Measurements from ENCODE around the gene BICRA. TPM values are rescaled to one million over a fixed set of nuclear protein-coding genes. Genes with fewer than 3 reads are reported as not detected.

Gene BICRA
- 10 to 100 TPM in 3 of 4 donors, 1 to 10 TPM in 1; 8.4 to 35.2 (median 28.7) TPM for total RNA-seq

- Histone ChIP-seq H3K27me3 (no peaks in the 10 kb centered on the region), H3K36me3 (no peaks in the 10 kb centered on the region), H3K4me3 (peak within 1 kb of the TSS; percentile 88 to 100 (median 96)), H3K27ac (peak within 1 kb of the TSS; percentile 92 to 100 (median 99)), H3K9me3 (no peaks in the 10 kb centered on the region), H3K4me1 (peaks cover 35 to 50% of the 10 kb centered on the region in 2 donors)
- TF ChIP-seq POLR2A (IDR thresholded peaks at IDR 0.05), result no peak
- TF ChIP-seq CTCF (IDR thresholded peaks at IDR 0.05 in 4 of 5, conservative IDR thresholded peaks at IDR 0.05 in 1 of 5), result no peak
- DNase-seq (peak; percentile 71 to 84), ATAC-seq (peak; percentile 72 to 77)
- in situ Hi-C loops (cut with MboI; ENCODE audit: low sequenced_read_pairs in 4 of 4) (loop anchor here in 1 of 4 donors (10.0 kb wide), 1 partner anchor 86 kb away; no protein-coding TSS in a partner anchor), intact Hi-C loops (cut with DNase I; ENCODE audit: low total_unique reads) (loop anchor here (1.0 to 5.0 kb wide), 4 partner anchors 9 to 168 kb away; partner anchors contain the start of genes NAPA and SELENOW)
Observed at GRCh38 chr19:47608969-47609905, at the start of gene BICRA. BICRA (plus strand) TSS chr19:47609134; CDS start chr19:47673575, 64,441 bp downstream.

GRCh38 chr19:47560999-47561398 is 47.9 kb upstream of the BICRA start:
- Histone ChIP-seq H3K4me3 (no peak overlapping the region), H3K4me1 (no peaks in the 10 kb centered on the region), H3K36me3 (no peaks in the 10 kb centered on the region), H3K9me3 (no peaks in the 10 kb centered on the region), H3K27me3 (no peaks in the 10 kb centered on the region), H3K27ac (no peak overlapping the region)
- TF ChIP-seq POLR2A (IDR thresholded peaks at IDR 0.05) (no peak), CTCF (IDR thresholded peaks at IDR 0.05 in 4 of 5, conservative IDR thresholded peaks at IDR 0.05 in 1 of 5) (no peak)
- DNase-seq (no peak), ATAC-seq (no peak)
- in situ Hi-C loops (cut with MboI; ENCODE audit: low sequenced_read_pairs in 4 of 4), result no loop called here
- intact Hi-C loops (cut with DNase I; ENCODE audit: low total_unique reads), result no loop called here

- DNase-seq (no peak), ATAC-seq (no peak)
- H3K36me3 ChIP-seq, result no peaks in the 10 kb centered on the region
- H3K4me1 ChIP-seq, result no peaks in the 10 kb centered on the region
- in situ Hi-C loops (cut with MboI; ENCODE audit: low sequenced_read_pairs in 4 of 4), result no loop called here
- H3K4me3 ChIP-seq, result no peak overlapping the region
- no peaks in the 10 kb centered on the region for H3K27me3 ChIP-seq
- H3K9me3 ChIP-seq, result no peaks in the 10 kb centered on the region
- H3K27ac ChIP-seq, result no peak overlapping the region
- TF ChIP-seq POLR2A (IDR thresholded peaks at IDR 0.05), result no peak
- TF ChIP-seq CTCF (IDR thresholded peaks at IDR 0.05 in 4 of 5, conservative IDR thresholded peaks at IDR 0.05 in 1 of 5), result no peak
- intact Hi-C loops (cut with DNase I; ENCODE audit: low total_unique reads), result no loop called here
Observed at GRCh38 chr19:47561440-47562057, 47.4 kb upstream of the BICRA start.

GRCh38 chr19:47564081-47564480 is 44.9 kb upstream of the BICRA start:
- no peaks in the 10 kb centered on the region for H3K27me3 ChIP-seq
- TF ChIP-seq POLR2A (IDR thresholded peaks at IDR 0.05) (no peak), CTCF (IDR thresholded peaks at IDR 0.05 in 4 of 5, conservative IDR thresholded peaks at IDR 0.05 in 1 of 5) (no peak)
- no peaks in the 10 kb centered on the region for H3K9me3 ChIP-seq
- no peaks in the 10 kb centered on the region for H3K36me3 ChIP-seq
- no peak overlapping the region for H3K27ac ChIP-seq
- intact Hi-C loops (cut with DNase I; ENCODE audit: low total_unique reads), result no loop called here
- H3K4me3 ChIP-seq, result no peak overlapping the region
- DNase-seq (no peak), ATAC-seq (no peak)
- in situ Hi-C loops (cut with MboI; ENCODE audit: low sequenced_read_pairs in 4 of 4), result no loop called here
- H3K4me1 ChIP-seq, result no peaks in the 10 kb centered on the region

Data from gastrocnemius medialis (tissue), 4 donors.